Measurements from ENCODE around the gene KCNG2.

Gene KCNG2

DNA sequence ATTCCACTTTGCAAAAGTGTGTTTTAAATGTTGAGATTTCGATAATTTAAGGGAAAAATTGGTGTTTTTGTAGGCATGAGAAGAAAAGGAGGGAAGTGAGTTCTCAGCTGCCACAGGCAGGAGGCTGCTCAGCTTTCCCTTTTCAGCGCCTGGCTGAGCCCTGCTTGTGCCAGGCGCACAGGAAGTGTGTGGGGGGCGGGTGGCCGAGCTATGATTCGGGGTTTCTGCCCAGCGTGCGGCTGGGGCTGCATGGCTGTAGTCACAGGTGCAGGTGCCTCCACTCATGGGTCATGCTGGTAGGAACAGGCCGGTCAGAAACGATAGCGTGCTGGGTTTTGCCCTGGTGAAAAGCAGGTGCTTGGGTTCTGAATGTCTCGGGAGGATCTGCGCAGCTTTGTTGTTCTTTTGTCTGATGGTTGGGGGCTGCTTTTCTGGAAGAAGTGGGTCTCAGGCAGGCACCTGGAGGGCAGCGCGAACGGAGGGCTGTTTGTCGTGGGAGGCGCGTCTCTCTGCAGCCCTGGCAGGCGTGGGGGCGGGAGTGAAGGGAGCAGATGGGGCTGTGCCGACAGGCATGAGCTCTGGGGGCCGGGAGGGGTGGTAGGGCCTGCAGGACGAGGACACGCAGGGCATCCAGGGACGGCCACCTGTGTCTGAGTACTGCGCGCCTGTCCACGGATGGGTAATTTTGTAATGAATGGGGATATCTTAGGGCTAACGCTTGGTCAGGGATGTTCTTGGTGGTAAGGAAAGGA lies 2.1 kb downstream of the KCNG2 start:
- no peak for DNase-seq (ENCODE audit: low spot score)

GRCh38 chr18:79800371-79801180 lies 2.8 kb downstream of the KCNG2 start:
- DNase-seq (ENCODE audit: low spot score): no peak

DNA sequence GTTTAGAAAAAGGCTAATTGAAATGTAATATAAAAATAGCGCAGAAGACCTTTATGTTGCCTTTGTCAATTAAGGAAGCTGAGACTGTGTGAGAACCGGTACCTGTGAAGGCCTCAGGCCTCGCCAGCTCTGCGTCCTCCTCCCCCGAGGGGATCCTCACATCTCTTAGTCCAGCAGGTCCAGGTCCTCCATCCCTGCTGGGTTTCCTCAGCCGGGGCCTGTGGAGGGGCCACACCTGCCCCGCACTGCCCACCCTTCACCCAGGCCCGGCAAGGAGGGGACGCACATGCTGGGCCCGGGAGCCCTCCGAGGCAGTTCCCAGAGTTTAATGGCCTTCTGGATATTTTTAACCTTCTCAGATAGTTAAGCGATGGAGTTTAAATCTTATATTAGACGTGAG lies 3.5 kb downstream of the KCNG2 start:
- no peak for DNase-seq (ENCODE audit: low spot score)

DNA sequence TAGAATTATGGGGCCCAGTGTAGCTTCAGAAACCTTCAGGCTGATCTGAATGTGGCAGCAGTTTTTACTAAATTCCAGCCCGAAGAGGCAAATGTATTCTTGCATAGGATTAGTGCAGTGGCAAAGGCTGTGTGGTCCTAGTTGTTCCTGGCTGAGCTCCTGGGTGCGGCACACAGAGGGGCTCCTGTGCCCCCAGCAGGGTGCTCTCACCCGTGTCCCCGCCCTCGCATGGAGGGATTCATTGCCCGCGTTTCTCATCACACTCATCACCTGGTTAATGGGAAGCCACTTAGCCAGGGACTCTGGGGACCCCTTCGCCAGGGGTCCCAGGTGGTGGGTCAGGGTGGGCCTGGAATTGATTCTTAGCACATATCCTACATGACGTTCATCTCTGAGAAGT lies 3.9 kb downstream of the KCNG2 start:
- DNase-seq (ENCODE audit: low spot score): no peak

- DNase-seq (ENCODE audit: low spot score): no peak
These were observed 4.6 kb downstream of the KCNG2 start for GRCh38 chr18:79802298-79802697.

DNA sequence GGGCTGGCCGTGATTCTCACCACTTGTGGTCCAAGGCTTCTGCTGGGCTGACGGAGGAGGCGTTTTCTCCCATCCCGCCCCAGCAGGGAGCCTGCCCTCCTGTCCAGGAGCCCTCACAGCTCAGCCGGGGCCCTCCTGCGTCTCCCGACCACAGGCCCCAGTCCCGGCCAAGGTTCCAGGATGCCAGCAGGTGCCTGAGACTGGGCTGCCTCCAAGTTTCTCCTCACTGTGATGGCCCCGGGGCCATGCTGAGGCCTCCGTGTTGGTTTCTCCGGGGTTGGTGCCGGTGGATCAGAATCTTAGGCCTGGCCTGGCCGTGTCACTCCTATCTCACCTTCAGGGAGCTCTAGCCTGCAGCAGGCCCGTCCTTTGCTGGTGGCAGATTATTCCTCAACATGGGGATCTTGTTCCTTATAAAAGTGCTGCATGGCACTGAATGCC lies 5.9 kb downstream of the KCNG2 start:
- no peak for DNase-seq (ENCODE audit: low spot score)

GRCh38 chr18:79804130-79804787 lies 6.5 kb downstream of the KCNG2 start:
- DNase-seq (ENCODE audit: low spot score): no peak

- no peak for DNase-seq (ENCODE audit: low spot score)
These were observed 7.6 kb downstream of the KCNG2 start for GRCh38 chr18:79805211-79805887.

- no peak for DNase-seq (ENCODE audit: low spot score)
These were observed 8.3 kb downstream of the KCNG2 start for GRCh38 chr18:79805926-79806487.

DNA sequence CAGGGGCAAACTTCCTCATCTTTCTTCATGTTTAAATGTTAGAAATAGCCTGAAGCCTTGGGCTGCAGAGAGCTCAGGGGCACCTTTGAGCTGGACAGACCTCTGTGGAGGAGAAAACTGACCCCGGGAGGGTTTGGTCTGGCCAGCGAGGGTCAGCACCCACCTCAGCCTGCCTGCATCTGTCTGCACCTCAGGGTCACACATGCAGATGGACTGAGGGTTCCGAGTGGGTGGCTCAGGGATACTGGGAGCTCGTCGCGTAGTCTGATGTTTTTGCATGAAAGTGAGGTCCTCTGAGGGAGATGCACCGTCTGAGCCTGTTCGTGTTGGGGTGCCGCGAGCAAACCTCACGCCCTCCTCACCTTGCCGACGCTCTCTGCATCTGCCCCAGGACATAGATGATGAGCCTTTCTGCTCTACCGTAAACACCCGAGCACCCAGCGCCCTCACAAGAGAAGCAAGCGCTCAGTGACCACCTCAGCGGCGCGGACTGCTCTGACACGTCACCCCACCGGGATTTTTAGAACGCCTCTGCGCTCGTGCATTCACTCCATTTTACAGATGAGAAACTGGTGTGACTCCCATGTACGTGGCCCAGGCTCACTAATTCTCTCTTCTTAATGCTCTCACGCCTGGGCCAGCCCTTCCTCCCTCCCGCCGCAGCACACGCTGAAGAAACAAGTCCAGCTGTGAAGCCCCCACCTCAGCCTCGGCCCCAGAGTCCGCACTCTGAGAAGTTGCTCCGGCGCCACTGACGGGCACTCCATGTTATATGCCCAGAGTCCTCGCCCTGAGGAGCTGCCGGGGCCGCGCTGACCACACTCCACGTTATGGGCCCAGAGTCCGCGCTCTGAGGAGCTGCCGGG lies 9.5 kb downstream of the KCNG2 start:
- DNase-seq (ENCODE audit: low spot score): no peak

DNA sequence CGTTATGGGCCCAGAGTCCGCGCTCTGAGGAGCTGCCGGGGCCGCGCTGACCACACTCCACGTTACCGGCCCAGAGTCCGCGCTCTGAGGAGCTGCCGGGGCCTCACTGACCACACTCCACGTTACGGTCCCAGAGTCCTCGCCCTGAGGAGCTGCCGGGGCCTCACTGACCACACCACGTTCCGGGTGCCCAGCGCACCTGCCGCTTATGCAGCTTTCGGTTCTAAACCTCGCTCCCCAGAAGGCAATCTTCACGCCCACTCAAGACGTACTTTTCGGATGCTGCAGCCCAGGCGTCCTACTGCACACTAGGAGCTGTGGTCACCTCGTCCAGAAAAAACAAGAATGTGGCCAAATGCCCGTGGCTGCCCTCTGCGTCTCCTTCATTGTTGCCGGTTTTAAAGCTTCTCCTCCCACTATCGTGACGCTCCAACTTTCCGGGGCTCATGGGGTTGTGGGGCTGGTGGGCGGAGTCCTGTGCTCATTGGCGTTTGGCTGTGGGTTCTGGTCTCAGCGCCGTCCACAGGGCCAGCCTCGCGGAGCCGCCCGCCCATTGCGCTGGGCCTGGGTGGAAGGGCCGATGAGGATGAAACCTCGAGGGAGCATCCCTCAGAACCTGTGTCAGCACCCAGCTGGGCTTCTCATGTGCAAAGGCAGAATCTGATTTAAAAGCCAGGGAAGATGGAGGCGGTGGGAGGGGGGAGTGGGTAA lies 11.9 kb downstream of the KCNG2 start:
- no peak for DNase-seq (ENCODE audit: low spot score)

GRCh38 chr18:79812052-79812451 lies 14.3 kb downstream of the KCNG2 start:
- DNase-seq (ENCODE audit: low spot score): no peak

DNA sequence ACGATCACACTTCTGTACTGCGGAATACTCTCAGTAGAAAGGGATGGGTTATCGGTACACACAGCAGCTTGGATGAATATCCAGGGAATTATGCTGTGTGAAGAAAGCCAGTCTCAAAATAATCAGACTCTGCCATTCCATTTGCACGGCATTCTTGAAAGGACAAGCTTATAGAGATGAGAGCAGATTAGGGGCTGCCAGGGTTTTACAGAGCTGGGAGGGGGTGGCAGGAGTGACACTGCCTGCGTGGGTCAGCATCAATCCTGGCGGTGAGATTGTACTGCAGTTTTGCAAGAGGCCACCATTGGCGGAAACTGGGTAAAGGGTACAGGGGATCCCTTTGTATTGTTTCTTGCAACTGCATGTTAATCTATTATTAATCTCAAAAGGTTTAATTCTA lies 16.6 kb downstream of the KCNG2 start:
- DNase-seq (ENCODE audit: low spot score): no peak

GRCh38 chr18:79815657-79816056 lies 17.9 kb downstream of the KCNG2 start:
- DNase-seq (ENCODE audit: low spot score): no peak

- no peak for DNase-seq (ENCODE audit: low spot score)
These were observed 18.4 kb downstream of the KCNG2 start for GRCh38 chr18:79816092-79816491.

DNA sequence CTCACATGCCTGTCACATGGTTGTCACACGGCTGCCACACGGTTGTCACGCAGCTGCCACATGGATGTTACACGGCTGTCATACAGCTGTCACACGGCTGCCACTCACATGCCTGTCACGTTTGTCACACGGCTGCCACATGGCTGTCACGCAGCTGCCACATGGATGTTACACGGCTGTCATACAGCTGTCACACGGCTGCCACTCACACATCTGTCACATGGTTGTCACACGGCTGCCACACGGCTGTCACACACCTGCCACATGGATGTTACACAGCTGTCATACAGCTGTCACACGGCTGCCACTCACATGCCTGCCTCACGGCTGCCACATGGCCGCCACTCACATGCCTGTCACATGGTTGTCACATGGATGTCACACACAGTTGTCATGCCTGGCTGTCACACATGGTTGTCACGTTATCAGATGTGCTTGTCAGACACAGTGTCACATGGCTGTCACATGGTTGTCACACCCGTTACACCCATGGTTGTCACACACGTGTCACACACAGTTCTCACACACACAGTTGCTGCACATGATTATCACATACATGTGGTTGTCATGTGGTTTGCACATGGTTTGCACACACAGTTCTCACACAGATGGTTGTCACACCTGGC lies 19.4 kb downstream of the KCNG2 start:
- DNase-seq (ENCODE audit: low spot score): no peak

DNA sequence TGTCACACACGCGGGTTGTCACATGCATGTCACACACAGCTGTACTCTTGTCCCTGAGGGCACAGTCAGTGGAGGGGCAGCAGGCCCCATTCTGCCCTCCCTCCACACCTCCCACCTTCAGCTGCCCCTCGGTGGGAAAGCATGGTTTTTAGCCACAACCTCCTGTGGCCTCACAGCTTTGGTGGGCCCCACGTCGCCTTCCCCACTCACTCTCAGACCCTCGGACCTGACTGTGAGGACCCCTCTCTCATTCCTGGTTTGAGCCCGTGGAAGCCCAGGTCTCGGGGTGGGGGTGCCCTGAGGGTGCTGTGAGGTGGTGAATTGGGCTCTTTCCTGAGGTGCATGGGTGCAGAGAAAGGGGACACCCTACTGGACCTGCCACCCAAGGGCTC lies 19.9 kb downstream of the KCNG2 start:
- DNase-seq (ENCODE audit: low spot score): no peak

- DNase-seq (ENCODE audit: low spot score): no peak
These were observed 20.3 kb downstream of the KCNG2 start for GRCh38 chr18:79818036-79818435.

- DNase-seq (ENCODE audit: low spot score): no peak
These were observed 20.9 kb downstream of the KCNG2 start for GRCh38 chr18:79818631-79819030.

Data from CD4-positive, alpha-beta T cell treated with Interleukin-6 at 100 ng/mL for 8 hours (primary cell).